Naive B cell (primary cell): ENCODE data around the gene NCBP3. TPM values are rescaled to one million over a fixed set of nuclear protein-coding genes. Genes with fewer than 3 reads are reported as not detected.
A peak's percentile ranks its signal among the peaks of the same experiment; 100 is the strongest.

ENCODE experiments used
- ATAC-seq, 2 donors: fragments of 150-1000 bp; cut with Tn5 transposase; 2 replicates each; pipeline ENCODE4 v1.10.0; 2021; ENCODE audit warnings: low read depth in 2 of 2, mild to moderate bottlenecking in 2 of 2, moderate library complexity in 2 of 2
- DNase-seq: peaks from one replicate; pipeline ENCODE4 v3.0.0; 2022
- H3K27ac Mint-ChIP-seq, 6 donors: one replicate each; pipeline ENCODE4 v1.8.0; 2020 to 2022; ENCODE audit warnings: mild to moderate bottlenecking in 6 of 6, mixed read lengths in 6 of 6, moderate library complexity in 5 of 6, inconsistent platforms in 2 of 6
- H3K27me3 Mint-ChIP-seq, 3 donors: one replicate each; pipeline ENCODE4 v1.8.0; 2021 to 2022; ENCODE audit warnings: mixed read lengths in 3 of 3, mild to moderate bottlenecking in 1 of 3
- H3K36me3 Mint-ChIP-seq, 2 donors: one replicate each; pipeline ENCODE4 v1.8.0; 2020 to 2022; ENCODE audit warnings: mixed read lengths in 2 of 2, inconsistent platforms in 1 of 2, mild to moderate bottlenecking in 1 of 2
- H3K4me1 Mint-ChIP-seq, 3 donors: one replicate each; pipeline ENCODE4 v1.8.0; 2020 to 2022; ENCODE audit warnings: mixed read lengths in 3 of 3, inconsistent platforms in 1 of 3, mild to moderate bottlenecking in 1 of 3, moderate library complexity in 1 of 3
- H3K4me3 Mint-ChIP-seq, 8 donors: one replicate each; pipeline ENCODE4 v1.8.0; 2020 to 2022; ENCODE audit warnings: mild to moderate bottlenecking in 8 of 8, mixed read lengths in 8 of 8, moderate library complexity in 8 of 8, inconsistent platforms in 2 of 8
- H3K9me3 Mint-ChIP-seq, 7 donors: one replicate each; pipeline ENCODE4 v1.8.0; 2020 to 2022; ENCODE audit warnings: mixed read lengths in 7 of 7, mild to moderate bottlenecking in 5 of 7, inconsistent platforms in 2 of 7, moderate library complexity in 1 of 7
- polyA plus RNA-seq, 6 donors: library from polyadenylated mRNA; unstranded; fragments of 300-500 nt; fragmentation: Illumina TruSeq; gene quantifications; one replicate each; pipeline ENCODE4 v1.2.3, GENCODE V29; 2021; ENCODE audit warnings: low read depth in 6 of 6

The NCBP3 gene
- polyA plus RNA-seq, 6 donors from 2014 or later, result 9.4 to 34.1 (median 13.2) TPM

DNA sequence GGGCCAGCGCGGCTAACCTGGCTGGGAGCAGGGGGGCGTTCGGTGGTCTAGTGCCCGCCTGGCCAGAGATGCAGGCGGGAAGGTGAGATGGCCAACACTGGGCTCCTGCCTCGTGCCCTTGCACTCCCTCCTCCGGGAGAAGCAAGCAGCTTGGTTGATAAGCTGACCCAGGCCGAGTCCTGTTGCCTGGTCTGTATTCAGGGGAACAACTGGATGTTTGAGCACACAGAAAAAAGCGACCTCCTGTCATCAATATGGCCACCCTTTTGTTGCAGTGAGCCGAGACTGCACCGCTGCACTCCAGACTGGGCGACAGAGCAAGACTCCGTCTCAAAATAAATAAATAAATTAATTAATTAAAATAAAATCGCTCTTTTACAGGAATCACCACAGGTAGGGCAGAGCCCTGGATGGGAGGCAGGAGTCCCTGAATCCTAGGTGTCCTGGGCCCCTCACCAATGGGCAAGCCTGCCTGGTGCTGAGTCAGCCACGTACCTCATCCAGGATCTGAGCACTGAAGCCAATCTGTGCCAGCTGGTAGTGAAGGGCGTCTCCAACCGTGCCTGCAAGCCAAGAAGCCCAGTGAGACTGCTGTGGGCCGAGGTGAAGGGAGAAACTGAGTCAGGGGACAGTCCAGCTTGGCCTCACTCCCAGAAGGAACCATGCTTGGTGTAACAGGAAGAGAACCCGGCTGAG, 90.6 kb downstream of the NCBP3 start:
- Mint-ChIP-seq H3K27ac (peak overlapping the region in 3 of 6 donors; percentile 12 to 60 (median 15)), H3K36me3 (no peaks in the 10 kb centered on the region), H3K4me3 (peak overlapping the region in 6 of 8 donors; percentile 55 to 72 (median 66)), H3K27me3 (peaks cover 0 to 5% (median 0%) of the 10 kb centered on the region in 3 donors), H3K4me1 (peaks cover 10 to 23% (median 12%) of the 10 kb centered on the region in 3 donors), H3K9me3 (no peaks in the 10 kb centered on the region)
- DNase-seq, result no peak
- ATAC-seq, result no peak

GRCh38 chr17:3754458-3755334, 91.3 kb downstream of the NCBP3 start:
- peak; percentile 90 to 93 for ATAC-seq
- H3K4me1 Mint-ChIP-seq, result peaks cover 10 to 23% (median 12%) of the 10 kb centered on the region in 3 donors
- H3K9me3 Mint-ChIP-seq, result no peaks in the 10 kb centered on the region
- H3K4me3 Mint-ChIP-seq, result peak overlapping the region in 7 of 8 donors; percentile 63 to 77 (median 68)
- H3K27me3 Mint-ChIP-seq, result peaks cover 0 to under 1% (median 0%) of the 10 kb centered on the region in 3 donors
- peak; percentile 72 for DNase-seq
- H3K36me3 Mint-ChIP-seq, result no peaks in the 10 kb centered on the region
- H3K27ac Mint-ChIP-seq, result peak overlapping the region in 2 of 6 donors; percentile 15 to 93

DNA sequence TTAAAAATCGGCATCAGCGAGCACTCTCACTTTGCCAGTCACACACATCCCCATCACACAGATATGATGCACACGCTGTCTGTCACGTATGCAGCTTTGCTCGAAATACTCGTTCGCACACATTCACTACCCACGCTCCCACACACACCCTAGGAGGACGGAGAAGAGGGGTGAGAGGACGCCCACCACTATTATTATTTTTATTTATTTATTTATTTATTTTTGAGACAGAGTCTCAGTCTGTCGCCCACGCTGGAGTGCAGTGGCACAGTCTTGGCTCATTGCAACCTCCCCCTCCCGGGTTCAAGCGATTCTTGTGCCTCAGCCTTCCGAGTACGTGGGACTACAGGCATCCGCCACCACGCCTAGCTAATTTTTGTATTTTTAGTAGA, 92.0 kb downstream of the NCBP3 start:
- H3K27me3 Mint-ChIP-seq, result no peaks in the 10 kb centered on the region
- peak overlapping the region in 2 of 8 donors; percentile 6 to 68 for H3K4me3 Mint-ChIP-seq
- no peaks in the 10 kb centered on the region for H3K36me3 Mint-ChIP-seq
- ATAC-seq, result no peak
- H3K9me3 Mint-ChIP-seq, result no peaks in the 10 kb centered on the region
- DNase-seq, result no peak
- peaks cover 10 to 23% (median 12%) of the 10 kb centered on the region in 3 donors for H3K4me1 Mint-ChIP-seq
- peak overlapping the region in 2 of 6 donors; percentile 69 to 70 for H3K27ac Mint-ChIP-seq

DNA sequence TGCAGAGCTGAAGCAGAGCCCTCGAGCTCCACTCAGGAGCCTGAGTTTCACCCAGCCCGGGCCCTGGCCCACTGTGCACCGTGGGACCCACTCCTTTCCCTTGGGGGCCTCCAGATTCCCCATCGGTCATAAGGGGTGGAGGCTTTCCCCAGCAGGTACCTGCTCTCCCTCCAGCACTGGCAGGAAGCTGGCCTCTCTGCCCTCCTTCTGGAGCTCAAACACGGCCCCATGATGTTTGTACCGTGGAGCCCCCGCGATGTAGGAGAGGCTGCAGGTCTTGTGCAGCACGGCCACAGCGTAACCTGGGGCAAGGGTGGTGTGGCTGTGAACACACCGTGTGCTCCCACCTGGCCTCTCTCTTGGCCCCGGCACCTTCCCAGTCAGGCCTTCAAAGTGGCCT, 92.4 kb downstream of the NCBP3 start:
- Mint-ChIP-seq H3K27me3 (no peaks in the 10 kb centered on the region), H3K4me3 (no peak overlapping the region), H3K9me3 (no peaks in the 10 kb centered on the region), H3K27ac (peak overlapping the region in 1 of 6 donors; percentile 69), H3K36me3 (no peaks in the 10 kb centered on the region), H3K4me1 (peaks cover 10 to 23% (median 12%) of the 10 kb centered on the region in 3 donors)
- ATAC-seq (no peak), DNase-seq (no peak)

Other genes starting within 250 kb of the NCBP3 start
- 1 to 10 TPM in 1 of 6 donors, under 1 TPM in 3, not detected in 2; 0.13 to 1.2 (median 0.52) TPM for gene TRPV1, start 236.8 kb downstream of the NCBP3 start, polyA plus RNA-seq
- 1 to 10 TPM; 4.3 to 8.4 (median 6.6) TPM for gene SHPK, start 210.0 kb downstream of the NCBP3 start, polyA plus RNA-seq
- 10 to 100 TPM in 3 of 6 donors, 1 to 10 TPM in 3; 9.2 to 14.5 (median 10.2) TPM for gene CTNS, start 209.5 kb downstream of the NCBP3 start, polyA plus RNA-seq
- gene TAX1BP3, start 177.7 kb downstream of the NCBP3 start, polyA plus RNA-seq, result 10 to 100 TPM; 37.1 to 56.5 (median 45.1) TPM
- gene EMC6, start 177.4 kb downstream of the NCBP3 start, polyA plus RNA-seq, result 10 to 100 TPM; 38.9 to 83.4 (median 55.2) TPM
- gene P2RX5, start 150.1 kb downstream of the NCBP3 start, polyA plus RNA-seq, result 100 to 1,000 TPM; 377 to 864 (median 638) TPM
- gene HASPIN, start 122.3 kb downstream of the NCBP3 start, polyA plus RNA-seq, result 1 to 10 TPM in 1 of 6 donors, under 1 TPM in 5; 0.19 to 2.3 (median 0.74) TPM
- gene ITGAE, start 45.1 kb downstream of the NCBP3 start, polyA plus RNA-seq, result 100 to 1,000 TPM in 5 of 6 donors, 10 to 100 TPM in 1; 93.9 to 177 (median 158) TPM
- gene CAMKK1, start 46.8 kb upstream of the NCBP3 start, polyA plus RNA-seq, result 1 to 10 TPM in 4 of 6 donors, under 1 TPM in 2; 0.69 to 1.4 (median 1.1) TPM
- 10 to 100 TPM in 5 of 6 donors, 1 to 10 TPM in 1; 2.3 to 20.2 (median 15.1) TPM for gene P2RX1, start 70.2 kb upstream of the NCBP3 start, polyA plus RNA-seq
- 100 to 1,000 TPM in 2 of 6 donors, 10 to 100 TPM in 4; 68.7 to 180 (median 94.2) TPM for gene ATP2A3, start 118.2 kb upstream of the NCBP3 start, polyA plus RNA-seq